Gastroesophageal sphincter (tissue), 2 donors: ENCODE measurements around the gene CACNA2D3.

Experiments used
- POLR2A ChIP-seq, 2 donors: fragments of 450-650 bp; IDR thresholded peaks; one replicate each; pipeline ENCODE4 v1.6.1; 2017; ENCODE audit warnings: antibody characterized with exemption in 2 of 2, mild to moderate bottlenecking in 2 of 2, moderate library complexity in 1 of 2
- POLR2AphosphoS5 ChIP-seq: sonication (generic); formaldehyde crosslinking; IDR thresholded peaks from one replicate; pipeline ENCODE4 v1.6.1; 2017; ENCODE audit warnings: antibody characterized with exemption

DNA sequence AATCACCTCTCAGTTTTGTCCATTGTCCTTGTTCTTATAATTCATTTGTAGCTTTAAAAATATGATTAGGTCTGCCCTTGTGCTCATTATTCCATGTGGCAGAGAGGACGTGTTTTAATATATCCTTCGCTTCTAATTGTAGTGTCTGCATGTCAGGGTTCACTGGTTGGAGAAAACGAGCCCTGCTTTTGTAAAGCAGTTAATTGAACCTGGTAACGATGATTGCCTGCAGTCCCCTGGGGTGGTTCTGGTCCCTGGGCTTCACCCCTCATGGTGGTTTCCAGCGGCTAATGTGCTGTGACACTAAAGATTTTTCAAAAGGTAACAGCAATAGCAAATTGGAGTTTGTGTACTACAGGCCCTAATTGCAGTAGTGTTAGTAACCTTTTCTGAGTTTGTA lies 299.6 kb downstream of the CACNA2D3 start:
- TF ChIP-seq POLR2A (IDR thresholded peaks at IDR 0.05) (no peak), POLR2AphosphoS5 (no peak)
